GM19452 (cell line): ENCODE results near the gene CARS2.

Experiments used
- ATAC-seq: cut with Tn5 transposase; IDR thresholded peaks from one replicate; pipeline ENCODE4 v1.9.1; 2021; ENCODE audit not compliant: unreplicated experiment

CARS2 gene

GRCh38 chr13:110653271-110653670 is 52.6 kb downstream of the CARS2 start:
- ATAC-seq = no peak

DNA sequence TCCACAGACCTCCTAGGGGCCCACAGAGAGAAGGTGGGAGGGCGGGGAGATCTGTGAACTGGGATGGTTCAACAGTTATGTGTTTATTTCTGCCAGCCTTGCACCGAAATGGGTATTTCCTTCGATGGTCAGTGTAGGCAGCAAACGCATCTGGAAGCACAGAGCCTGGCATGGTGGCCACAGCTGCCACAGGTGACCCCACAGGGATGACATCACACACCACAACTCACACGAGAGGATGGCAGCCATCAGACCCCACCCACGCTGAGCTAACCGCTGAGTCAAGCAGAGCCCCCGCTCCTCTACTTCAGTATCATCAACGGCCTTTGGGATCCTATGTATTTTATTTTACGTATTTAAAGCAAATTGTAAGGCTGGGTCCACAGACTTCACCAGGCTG is 53.2 kb downstream of the CARS2 start:
- ATAC-seq = no peak

DNA sequence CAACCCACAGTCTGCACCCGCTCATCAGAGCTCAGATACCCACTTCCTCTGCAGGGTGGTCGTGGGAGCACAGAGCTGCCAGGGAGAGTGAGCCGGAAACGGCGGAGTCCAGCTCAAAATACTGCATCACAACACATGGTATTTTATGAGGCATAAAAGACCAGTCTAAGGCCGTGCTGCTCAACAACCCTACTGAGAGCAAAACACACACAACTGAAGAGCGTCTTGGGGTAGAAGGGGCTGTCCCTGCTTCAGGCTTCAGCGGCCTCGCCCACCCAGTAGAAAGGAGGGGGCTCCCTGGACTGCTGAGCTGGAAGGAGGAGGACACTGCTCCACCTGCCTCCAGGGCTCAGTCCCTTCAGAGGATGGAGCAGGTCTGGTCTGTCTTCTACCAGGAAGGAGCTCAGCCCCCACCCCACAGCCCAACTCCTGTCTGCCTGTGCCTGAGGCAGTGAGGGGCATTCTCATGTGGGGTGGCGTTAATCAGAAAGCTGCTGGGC is 53.6 kb downstream of the CARS2 start:
- no peak for ATAC-seq

DNA sequence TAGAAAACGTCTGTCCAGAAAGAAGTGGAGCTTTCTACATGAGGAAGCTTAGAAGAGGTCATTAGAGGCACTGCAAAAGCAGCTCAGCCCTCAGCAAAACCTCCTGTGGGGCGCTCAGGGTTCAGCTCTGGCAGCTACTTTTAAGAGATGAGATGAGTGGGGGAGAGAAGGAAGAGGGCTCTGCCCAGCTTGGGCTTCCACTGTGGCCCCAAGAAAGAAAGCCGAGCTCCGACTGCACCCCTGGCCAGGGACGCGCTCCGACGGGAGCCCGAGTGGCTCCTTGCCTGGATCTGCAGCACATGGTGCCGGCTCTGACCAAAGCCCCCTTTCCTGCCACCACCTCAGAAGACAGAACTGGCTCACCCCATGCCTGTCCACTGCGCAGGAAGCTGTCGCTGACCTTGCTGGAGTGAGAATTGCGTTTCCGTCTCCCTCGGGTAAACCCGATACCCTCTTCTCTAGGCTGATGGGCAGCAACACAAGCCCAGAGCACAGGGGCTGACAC is 54.1 kb downstream of the CARS2 start:
- no peak for ATAC-seq

DNA sequence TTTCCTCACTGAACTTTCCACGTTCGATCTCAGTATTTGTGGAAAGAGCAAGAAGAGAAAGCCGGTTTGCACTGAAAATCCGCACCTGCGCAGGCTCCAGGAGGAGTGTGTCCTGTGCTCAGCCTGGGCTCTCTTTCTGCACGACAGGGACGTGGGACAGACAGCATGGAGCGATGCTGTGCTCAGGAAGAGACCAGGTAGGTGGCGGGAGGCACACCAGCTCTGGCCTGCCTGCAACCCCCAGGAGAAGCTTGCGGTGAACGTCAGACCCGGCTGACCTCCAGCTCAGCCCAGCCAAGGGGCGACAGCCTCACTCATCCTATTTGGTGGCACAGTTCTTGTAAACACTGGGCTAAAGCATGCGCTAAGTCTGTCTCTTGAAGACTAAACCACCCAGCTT is 54.6 kb downstream of the CARS2 start:
- no peak for ATAC-seq

DNA sequence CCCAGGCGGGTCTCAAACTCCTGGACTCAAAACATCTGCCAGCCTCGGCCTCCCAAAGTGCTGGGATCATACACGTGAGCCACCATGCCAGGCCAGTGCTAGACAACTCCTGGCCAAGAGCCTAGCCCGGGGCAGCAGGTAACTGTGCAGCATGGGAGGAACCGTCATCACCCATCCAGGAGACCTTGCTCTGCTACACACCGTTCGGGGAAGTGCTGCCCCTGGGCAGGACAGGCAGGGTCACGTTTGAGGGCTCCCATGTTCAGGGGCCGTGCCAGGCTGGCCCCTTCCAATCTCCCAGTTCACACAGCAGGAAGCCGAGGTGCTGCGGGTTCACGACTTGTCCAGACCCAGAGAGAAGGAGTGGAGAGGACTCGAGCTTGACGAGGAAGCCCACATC is 55.5 kb downstream of the CARS2 start:
- ATAC-seq = no peak

DNA sequence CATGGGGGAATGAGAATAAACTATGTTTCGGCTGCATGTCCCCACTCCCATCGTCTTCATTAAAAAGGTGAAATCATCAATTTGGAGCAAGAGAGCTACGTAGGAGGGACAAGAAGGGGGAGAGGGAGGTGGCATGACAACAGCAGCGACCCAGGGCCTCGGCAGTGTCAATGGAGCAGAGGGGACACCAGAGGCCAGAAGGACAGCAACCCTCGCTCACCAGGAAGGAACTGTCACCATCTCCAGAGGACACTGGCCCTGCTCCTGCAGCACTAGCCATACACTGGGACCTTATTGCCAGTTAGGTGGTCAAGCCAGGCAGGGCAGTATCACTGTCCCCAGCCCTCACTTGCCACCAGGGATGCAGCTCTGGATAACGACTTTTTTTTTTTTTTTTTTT is 56.4 kb downstream of the CARS2 start:
- no peak for ATAC-seq

DNA sequence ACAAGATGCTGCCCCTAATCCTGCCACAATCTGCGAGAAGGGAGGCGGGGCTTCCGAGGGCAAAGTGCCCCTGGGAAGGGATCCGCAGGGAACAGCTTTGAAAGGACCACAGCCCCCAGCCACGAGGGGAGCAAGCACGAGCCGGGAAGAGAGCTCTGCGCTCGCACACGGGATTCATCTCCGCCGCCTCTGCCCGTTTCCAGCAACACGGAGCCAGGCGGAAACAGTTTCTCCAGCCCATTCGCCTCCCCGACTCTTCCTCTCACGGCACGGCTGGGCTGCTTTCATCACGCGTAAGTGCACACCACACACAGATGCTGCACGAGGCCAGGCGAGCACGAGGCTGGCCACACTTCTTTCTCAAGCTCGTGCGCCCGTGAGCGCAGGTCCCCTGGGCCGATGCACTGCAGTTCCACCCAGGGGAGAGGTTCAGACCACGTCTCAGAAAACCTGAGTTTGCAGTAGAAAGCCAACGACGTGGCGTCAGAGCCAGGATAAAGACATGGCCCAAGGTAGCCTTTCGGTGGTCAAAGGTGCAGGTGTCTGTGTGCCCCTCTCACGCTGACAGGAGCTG is 57.0 kb downstream of the CARS2 start:
- ATAC-seq = no peak

- no peak for ATAC-seq
These were observed 57.6 kb downstream of the CARS2 start for GRCh38 chr13:110648146-110648819.

DNA sequence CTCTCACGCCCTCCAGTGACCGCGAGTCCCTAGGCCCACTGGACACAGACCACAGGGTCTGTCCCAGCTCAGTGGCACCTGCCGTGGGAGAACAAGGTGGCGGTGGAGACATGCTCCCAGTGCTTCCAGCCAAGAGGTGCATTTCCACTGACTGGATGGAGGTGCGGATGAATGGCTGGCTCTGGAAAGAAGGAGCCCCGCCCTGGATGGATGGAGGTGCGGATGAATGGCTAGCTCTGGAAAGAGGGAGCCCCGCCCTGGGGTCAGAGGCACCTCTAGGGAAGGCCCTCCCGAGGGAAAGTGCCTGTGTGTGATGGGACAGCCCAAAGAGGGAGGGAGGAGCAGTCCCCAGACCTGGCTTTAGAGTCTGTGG is 58.6 kb downstream of the CARS2 start:
- no peak for ATAC-seq

GRCh38 chr13:110646442-110647364 is 59.2 kb downstream of the CARS2 start:
- no peak for ATAC-seq

DNA sequence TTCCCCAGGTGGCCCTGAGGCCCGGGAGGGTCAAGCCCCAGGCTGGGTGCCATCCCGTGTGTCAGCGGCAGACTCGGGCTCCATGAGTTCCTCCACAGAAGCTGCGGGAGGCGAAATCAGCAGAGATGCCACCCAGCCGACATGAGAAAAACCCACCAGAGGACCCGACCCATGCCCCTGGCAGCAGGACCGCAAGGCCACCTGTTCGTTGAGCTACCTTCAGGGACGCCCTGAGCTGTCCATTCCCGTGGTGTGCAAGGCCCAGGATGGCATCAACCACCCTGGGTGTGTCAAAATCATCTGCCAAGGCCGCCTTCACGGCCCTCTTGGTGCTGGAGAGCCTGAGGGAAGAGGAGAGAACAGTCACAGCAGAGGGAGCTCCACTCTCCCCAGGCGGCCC is 60.2 kb downstream of the CARS2 start:
- ATAC-seq = no peak

GRCh38 chr13:110644892-110645521 is 60.9 kb downstream of the CARS2 start:
- ATAC-seq = peak; percentile 94

DNA sequence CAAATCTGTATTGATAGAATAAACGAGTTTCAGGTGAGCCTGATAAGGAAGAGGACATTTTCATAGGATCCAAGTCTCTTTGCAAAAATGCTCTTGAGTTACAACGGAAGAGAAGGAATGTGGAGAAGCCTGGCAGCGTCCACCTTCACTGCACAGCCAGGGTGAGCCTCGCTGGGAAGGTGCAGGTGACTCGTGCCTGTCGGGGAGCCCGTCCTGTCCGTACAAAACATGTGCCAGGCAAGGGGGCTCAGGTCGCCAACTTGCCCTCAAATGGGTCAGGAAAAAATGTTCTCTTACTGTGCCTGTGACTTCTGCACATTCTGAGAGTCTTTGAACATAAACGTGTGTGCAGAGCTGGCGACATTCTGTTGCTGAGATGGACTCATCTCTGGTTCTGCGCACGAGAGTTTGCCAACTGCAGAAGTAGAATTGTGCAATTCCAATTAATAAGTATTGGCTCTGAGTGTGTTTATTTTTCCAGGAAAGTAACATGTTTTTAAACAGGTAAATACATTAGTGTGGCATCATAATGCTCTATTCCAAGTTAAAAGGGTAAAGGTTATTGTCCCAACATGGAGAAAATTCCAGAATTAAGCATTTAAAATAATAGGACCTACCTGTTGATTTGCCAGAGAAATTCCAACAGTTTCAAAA is 62.0 kb downstream of the CARS2 start:
- ATAC-seq = no peak

DNA sequence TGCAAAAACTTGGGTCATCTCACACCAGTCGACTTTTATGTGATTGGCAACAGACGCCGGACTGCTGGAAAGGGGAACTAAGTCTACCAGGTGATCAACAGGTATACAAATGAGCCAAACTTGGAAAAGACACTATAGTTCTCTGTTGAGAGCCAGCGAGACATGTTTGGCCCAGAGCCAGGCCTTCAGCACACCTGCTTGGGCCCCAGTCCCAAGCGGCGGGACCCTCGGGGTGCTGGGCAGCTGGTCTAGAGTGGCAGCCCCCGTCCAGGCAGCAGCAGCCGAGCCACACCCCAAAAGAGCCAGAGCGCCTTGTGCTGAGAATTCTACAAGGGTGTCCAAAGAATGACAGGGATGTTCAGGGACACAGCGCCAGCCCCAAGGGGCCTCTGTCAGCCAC is 62.6 kb downstream of the CARS2 start:
- no peak for ATAC-seq

DNA sequence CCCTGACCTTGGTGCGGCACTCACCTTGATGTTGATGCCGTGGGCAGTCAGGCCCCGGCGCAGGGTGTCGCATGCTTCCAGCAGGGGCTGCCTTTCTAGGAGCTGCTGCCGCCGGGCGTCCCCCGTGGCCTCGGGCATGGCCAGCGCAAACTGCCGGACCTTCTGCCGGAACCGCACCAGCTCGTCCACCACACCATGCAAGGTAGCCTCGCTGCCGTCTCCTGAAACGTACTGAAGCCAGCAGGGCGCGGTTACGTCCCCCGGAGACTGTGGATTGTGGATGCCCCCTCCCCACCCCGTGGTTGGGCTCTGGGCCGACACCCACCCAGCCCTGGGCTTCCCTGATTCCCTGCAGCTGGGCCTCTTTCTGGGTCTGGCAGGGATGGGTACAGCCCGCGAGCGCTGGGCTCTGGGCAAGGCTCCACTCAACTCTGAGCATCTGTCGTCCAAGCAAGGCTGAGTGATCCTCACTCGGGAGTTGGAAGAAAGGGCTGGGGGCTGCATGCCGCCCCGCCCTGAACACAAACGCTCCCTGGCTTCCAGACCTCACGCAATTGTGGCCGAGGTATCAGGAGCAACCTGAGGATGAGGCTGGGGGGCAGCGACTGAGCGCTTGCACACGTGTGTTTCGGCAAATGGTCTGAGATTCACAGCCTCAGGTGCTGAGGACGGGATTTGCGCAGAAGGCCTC is 63.5 kb downstream of the CARS2 start:
- ATAC-seq = no peak

GRCh38 chr13:110641055-110642015 is 64.6 kb downstream of the CARS2 start:
- no peak for ATAC-seq

DNA sequence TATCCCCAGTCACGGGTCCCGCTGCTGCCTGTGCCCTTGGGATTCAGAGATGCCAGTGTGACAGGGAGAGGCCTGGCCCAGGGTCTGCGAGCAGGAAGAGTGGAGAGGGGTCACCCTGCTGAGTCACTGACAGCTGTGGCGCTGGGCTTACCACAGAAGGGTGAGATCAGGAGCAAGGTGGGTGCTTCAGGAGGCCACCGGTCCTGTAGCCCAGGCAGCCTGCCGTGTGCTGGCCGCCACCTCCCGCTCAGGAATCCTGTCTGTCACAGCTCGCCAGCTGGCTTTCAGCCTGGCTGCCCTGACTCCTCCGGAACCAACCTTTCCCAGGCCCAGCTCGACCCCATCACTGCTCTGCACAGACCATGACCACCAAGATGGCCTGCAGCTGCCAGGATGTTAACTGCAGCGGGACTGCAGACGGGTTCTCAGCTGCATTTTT is 65.3 kb downstream of the CARS2 start:
- ATAC-seq = no peak

- ATAC-seq = no peak
These were observed 66.0 kb downstream of the CARS2 start for GRCh38 chr13:110639935-110640334.
